PFSK-1 (cell line): Measurements from ENCODE around the gene WDFY2.

Experiments used
- FOXP2 ChIP-seq: optimal IDR thresholded peaks from 2 replicates; pipeline ENCODE3; 2011; ENCODE audit warnings: borderline replicate concordance, control low read depth, inconsistent platforms; ENCODE audit not compliant: insufficient read depth; ENCODE audit errors: extremely low read length, extremely low read depth
- POLR2AphosphoS5 ChIP-seq: IDR thresholded peaks from 2 replicates; pipeline ENCODE4 v1.6.1; 2012; ENCODE audit warnings: low read depth, mild to moderate bottlenecking, control low read depth, low read length, moderate library complexity
- SIN3A ChIP-seq: IDR thresholded peaks from 2 replicates; pipeline ENCODE4 v1.6.1; 2012; ENCODE audit warnings: mild to moderate bottlenecking, low read length, moderate library complexity, borderline replicate concordance; ENCODE audit not compliant: insufficient read depth
- TAF1 ChIP-seq: IDR thresholded peaks from 2 replicates; pipeline ENCODE4 v1.6.1; 2012; ENCODE audit warnings: low read length, control low read depth, borderline replicate concordance; ENCODE audit not compliant: insufficient read depth
- TF ChIP-seq, protein P1 (sequence below), 2 experiments: IDR thresholded peaks; 2 replicates each; pipeline versions ENCODE4 v1.6.1 to v1.8.0; 2011 to 2012; ENCODE audit warnings: low read depth in 2 of 2, low read length in 2 of 2, control low read depth in 1 of 2, inconsistent platforms in 1 of 2, mild to moderate bottlenecking in 1 of 2, moderate library complexity in 1 of 2; ENCODE audit not compliant: insufficient read depth in 1 of 2

WDFY2 gene

DNA sequence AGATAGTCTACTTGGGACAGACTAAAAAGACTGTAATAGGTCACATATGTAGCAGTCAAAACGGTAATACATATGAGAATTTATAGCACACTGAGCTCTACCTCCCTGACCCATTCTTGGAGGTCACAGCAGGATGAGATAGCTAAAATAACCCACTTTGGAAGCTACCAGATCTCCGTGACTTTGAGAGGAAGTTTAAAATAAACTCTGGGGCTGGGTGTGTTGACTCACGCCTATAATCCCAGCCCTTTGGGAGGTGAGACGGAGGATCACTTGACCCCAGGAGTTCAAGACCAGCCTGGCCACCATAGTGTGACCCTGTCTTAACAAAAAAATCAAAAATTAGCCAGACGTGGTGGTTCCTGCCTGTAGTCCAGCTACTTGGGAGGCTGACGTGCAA is 174.4 kb downstream of the WDFY2 start:
- TF ChIP-seq, protein P1, sequence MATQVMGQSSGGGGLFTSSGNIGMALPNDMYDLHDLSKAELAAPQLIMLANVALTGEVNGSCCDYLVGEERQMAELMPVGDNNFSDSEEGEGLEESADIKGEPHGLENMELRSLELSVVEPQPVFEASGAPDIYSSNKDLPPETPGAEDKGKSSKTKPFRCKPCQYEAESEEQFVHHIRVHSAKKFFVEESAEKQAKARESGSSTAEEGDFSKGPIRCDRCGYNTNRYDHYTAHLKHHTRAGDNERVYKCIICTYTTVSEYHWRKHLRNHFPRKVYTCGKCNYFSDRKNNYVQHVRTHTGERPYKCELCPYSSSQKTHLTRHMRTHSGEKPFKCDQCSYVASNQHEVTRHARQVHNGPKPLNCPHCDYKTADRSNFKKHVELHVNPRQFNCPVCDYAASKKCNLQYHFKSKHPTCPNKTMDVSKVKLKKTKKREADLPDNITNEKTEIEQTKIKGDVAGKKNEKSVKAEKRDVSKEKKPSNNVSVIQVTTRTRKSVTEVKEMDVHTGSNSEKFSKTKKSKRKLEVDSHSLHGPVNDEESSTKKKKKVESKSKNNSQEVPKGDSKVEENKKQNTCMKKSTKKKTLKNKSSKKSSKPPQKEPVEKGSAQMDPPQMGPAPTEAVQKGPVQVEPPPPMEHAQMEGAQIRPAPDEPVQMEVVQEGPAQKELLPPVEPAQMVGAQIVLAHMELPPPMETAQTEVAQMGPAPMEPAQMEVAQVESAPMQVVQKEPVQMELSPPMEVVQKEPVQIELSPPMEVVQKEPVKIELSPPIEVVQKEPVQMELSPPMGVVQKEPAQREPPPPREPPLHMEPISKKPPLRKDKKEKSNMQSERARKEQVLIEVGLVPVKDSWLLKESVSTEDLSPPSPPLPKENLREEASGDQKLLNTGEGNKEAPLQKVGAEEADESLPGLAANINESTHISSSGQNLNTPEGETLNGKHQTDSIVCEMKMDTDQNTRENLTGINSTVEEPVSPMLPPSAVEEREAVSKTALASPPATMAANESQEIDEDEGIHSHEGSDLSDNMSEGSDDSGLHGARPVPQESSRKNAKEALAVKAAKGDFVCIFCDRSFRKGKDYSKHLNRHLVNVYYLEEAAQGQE (IDR thresholded peaks at IDR 0.05; ENCODE audit: insufficient read depth in 1 of 2, low read depth in 2 of 2, low read length in 2 of 2): no peak
- TF ChIP-seq SIN3A: no peak
- TF ChIP-seq TAF1: no peak
- no peak for TF ChIP-seq POLR2AphosphoS5
- TF ChIP-seq FOXP2: no peak

DNA sequence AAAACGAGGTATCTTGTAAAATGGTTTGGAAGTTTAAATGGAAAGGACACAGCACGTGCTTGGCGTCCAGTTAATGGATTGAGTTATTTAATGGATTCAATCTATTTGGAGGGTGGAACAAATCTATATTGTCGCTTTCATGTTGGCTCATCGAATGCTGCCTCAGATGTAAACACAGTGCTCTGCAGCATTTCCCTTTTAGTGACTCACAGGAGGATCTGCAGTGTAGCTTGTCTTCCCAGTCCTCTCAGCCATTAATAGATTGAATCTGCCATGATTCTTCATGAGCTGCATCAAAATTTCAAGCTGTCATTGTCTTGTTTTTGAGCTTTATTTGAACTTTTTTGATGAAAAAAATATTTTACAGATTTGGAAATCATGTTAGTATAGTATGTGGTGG is 175.0 kb downstream of the WDFY2 start:
- TF ChIP-seq SIN3A (no peak), POLR2AphosphoS5 (no peak), TAF1 (no peak)

DNA sequence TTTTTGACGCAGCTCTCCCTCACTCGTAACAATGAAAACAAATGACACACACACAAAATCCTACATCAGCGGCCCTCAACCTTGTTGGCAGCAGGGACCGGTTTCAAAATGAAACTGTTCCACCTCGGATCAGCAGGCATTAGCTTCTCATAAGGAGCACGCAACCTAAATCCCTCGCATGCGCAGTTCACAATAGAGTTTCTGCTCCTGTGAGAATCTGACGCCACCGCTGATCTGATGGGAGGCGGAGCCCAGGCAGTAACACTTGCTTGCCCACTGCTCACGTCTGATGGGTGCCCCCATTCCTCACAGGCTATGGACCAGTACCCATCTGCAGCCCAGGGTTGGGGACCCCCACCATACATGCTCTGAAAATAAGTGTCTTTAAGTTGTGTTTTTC is 176.3 kb downstream of the WDFY2 start:
- TF ChIP-seq POLR2AphosphoS5: no peak
- TF ChIP-seq, protein P1 (IDR thresholded peaks at IDR 0.05; ENCODE audit: insufficient read depth in 1 of 2, low read depth in 2 of 2, low read length in 2 of 2): no peak
- TF ChIP-seq TAF1: no peak
- no peak for TF ChIP-seq SIN3A

DNA sequence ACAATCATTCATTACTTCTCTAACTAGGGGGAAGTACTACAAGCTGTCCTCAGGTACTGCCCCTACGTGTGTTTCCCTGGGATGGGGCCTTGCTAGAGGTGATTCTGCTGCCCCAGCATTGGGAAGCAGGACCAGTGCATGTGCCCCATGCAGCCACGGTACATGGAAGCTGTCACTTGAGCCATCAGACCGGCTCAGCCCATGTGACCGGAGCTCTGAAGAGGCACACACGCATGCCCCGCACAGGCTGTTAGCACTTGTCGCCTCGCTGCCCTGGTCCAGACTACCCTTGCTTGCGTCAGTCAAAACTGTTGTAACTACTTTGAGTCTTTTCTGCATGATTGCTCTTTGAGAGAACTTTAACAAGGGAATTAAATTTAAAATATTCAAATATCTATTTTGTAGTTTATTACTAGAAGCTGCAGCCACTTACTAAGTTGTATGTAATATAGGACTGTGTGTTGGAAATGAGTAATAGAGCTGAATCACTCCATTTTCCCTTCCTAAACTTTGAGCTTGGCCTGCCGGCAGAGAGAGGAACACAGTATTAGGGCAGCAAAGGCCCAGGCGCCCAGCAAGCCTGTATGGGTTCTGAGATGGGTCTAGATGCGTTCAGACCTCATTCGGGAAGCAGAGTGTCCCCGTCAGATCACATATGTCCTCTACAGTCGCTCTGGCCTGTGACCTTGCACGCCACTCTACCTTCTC is 177.5 kb downstream of the WDFY2 start:
- TF ChIP-seq, protein P1 (IDR thresholded peaks at IDR 0.05; ENCODE audit: insufficient read depth in 1 of 2, low read depth in 2 of 2, low read length in 2 of 2): no peak
- TF ChIP-seq SIN3A (no peak), TAF1 (no peak), FOXP2 (no peak), POLR2AphosphoS5 (no peak)

DNA sequence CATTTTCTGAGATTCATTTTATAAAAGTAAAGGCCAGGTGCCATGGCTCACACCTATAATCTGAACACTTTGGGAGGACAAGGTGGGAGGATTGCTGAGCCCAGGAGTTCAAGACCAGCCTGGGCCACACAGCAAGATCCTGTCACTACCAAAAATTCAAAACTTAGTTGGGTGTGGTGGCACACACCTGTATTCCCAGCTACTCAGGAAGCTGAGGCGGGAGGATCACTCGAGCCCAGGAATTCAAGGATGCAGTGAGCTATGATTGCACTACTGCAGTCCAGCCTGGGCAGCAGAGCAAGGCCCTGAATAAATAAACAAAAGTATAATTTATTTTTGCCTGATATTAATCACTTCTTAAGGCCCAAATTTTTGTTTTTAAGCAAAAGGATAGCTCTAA is 179.2 kb downstream of the WDFY2 start:
- TF ChIP-seq FOXP2: no peak
- TF ChIP-seq POLR2AphosphoS5: no peak
- no peak for TF ChIP-seq SIN3A
- TF ChIP-seq TAF1: no peak
- TF ChIP-seq, protein P1 (IDR thresholded peaks at IDR 0.05; ENCODE audit: insufficient read depth in 1 of 2, low read depth in 2 of 2, low read length in 2 of 2): no peak
